Measurements from ENCODE around the gene CTAGE15. TPM values are rescaled to one million over a fixed set of nuclear protein-coding genes. Genes with fewer than 3 reads are reported as not detected.
"Not testable (repeated sequence)": the region's sequence is repeated elsewhere in the genome, so short reads cannot be mapped to it uniquely, and the experiment has no call there.

Gene CTAGE15
- total RNA-seq, 3 donors from 2014 or later, result 0.76 to 1.2 TPM; not detected in 1

- H3K36me3 ChIP-seq (ENCODE audit: low read depth); H3K4me3 ChIP-seq; H3K9me3 ChIP-seq; intact Hi-C loops (cut with DNase I, micrococcal nuclease); ATAC-seq; DNase-seq; H3K4me1 ChIP-seq (ENCODE audit: low read depth): not testable (repeated sequence)
Measured at GRCh38 chr7:143603549-143603948, 31.9 kb downstream of the CTAGE15 start.

- H3K36me3 ChIP-seq (ENCODE audit: low read depth); H3K4me3 ChIP-seq; ATAC-seq; H3K4me1 ChIP-seq (ENCODE audit: low read depth); intact Hi-C loops (cut with DNase I, micrococcal nuclease); H3K9me3 ChIP-seq; DNase-seq: not testable (repeated sequence)
Measured at GRCh38 chr7:143606088-143606487, 34.5 kb downstream of the CTAGE15 start.

DNA sequence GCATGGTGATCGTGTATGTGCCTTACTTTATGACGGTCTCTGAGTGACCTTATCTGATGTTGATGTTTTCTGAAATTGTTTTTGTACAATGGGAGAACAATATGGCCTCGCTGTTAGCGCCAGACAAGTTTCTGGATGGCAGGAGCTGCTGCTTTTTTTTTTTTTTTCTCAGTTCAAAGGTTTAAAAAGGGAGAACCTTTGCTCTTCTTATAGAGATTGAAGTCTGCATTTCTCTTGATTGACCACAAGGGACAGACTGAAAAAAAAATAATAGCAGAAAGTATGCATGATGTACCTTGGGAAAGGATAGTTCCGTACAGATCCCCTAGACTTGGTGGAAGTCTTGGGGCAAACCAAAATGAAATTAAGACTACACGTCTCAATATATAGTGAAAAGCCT, 43.9 kb downstream of the CTAGE15 start:
- H3K9me3 ChIP-seq; H3K4me1 ChIP-seq (ENCODE audit: low read depth); DNase-seq; H3K36me3 ChIP-seq (ENCODE audit: low read depth); intact Hi-C loops (cut with DNase I, micrococcal nuclease); H3K4me3 ChIP-seq: not testable (repeated sequence)
- ATAC-seq, result peak; percentile 42

DNA sequence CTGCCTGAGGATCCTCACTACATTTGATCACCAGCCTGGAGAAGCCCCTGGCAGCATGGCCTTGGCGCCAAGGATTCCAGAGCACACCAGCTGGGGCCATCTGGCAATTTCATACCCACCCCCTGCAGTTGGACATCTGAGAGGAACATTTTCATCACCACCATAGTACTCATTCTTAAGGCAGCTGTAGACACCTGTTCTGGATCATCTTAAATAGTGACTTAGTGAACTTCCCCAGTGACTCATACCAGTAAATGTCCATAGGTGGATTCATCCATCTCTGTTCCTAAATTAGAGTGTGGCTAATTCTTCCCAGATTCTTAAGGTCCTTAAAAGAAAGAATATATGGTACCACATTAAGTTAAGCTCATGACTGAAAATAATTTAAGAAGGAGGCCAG, 45.6 kb downstream of the CTAGE15 start:
- H3K9me3 ChIP-seq; H3K4me1 ChIP-seq (ENCODE audit: low read depth); H3K36me3 ChIP-seq (ENCODE audit: low read depth); ATAC-seq; H3K4me3 ChIP-seq; intact Hi-C loops (cut with DNase I, micrococcal nuclease); DNase-seq: not testable (repeated sequence)

DNA sequence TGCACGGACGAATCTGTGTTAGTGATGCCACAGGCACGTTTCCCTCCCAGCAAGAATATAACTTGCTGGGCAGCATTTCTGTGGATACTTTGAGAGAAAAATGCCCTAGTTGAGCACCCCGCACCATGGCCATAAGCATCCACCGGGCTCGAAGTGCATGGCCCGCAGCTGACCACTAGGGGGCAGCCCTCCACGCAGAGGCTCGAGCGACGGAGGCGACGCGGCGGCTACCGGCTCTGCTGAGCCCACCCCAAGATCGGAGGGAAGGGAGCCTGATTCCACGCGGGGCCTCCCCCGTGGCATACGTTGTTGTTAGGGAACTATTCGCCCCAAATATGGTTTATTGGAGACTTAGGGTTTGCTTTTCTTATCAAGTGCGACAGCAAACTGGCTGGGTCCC, 48.5 kb downstream of the CTAGE15 start:
- H3K4me3 ChIP-seq; DNase-seq; H3K9me3 ChIP-seq; H3K4me1 ChIP-seq (ENCODE audit: low read depth); intact Hi-C loops (cut with DNase I, micrococcal nuclease); H3K36me3 ChIP-seq (ENCODE audit: low read depth): not testable (repeated sequence)
- peak; percentile 76 for ATAC-seq

DNA sequence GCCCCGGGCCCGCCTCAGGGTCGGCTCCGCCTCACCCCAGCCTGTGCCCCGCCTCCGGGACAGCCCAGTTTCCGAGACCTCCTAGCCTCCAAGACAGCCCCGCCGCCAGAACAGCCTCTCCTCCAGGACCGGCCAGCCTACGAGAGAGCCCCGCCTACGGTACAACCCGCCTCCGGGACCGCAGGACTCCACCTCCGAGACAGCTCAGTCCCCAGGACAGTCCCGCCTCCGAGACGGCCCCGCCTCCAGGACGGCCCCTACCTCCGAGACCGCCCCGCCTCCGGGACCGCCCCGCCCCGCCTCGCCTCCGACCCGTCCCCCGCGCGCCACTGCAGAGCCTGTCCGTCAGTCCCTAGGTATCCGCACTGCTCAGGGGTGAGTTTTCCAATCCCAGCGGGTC, 49.0 kb downstream of the CTAGE15 start, which contains the start of gene TCAF2:
TSS of gene TCAF2 (plus strand) at position 329 of the 400 bp plus-strand sequence.
- H3K4me1 ChIP-seq (ENCODE audit: low read depth); intact Hi-C loops (cut with DNase I, micrococcal nuclease); H3K4me3 ChIP-seq; H3K36me3 ChIP-seq (ENCODE audit: low read depth); H3K9me3 ChIP-seq: not testable (repeated sequence)
- ATAC-seq, result peak; percentile 95
- DNase-seq, result peak in 2 of 3 donors; percentile 75 to 85

GRCh38 chr7:143621175-143621574, 49.6 kb downstream of the CTAGE15 start:
- H3K4me1 ChIP-seq (ENCODE audit: low read depth); intact Hi-C loops (cut with DNase I, micrococcal nuclease); DNase-seq; H3K9me3 ChIP-seq; H3K4me3 ChIP-seq; H3K36me3 ChIP-seq (ENCODE audit: low read depth): not testable (repeated sequence)
- peak; percentile 31 for ATAC-seq

GRCh38 chr7:143622130-143622529, 50.5 kb downstream of the CTAGE15 start:
- ATAC-seq, result peak; percentile 20
- H3K4me3 ChIP-seq; H3K36me3 ChIP-seq (ENCODE audit: low read depth); H3K4me1 ChIP-seq (ENCODE audit: low read depth); H3K9me3 ChIP-seq; DNase-seq; intact Hi-C loops (cut with DNase I, micrococcal nuclease): not testable (repeated sequence)

Other genes starting within 250 kb of the CTAGE15 start
- gene FAM131B, start 209.1 kb upstream of the CTAGE15 start, total RNA-seq, result 1 to 10 TPM in 2 of 3 donors, under 1 TPM in 1; 0.43 to 6.2 (median 1.6) TPM
- gene ZYX, start 190.5 kb upstream of the CTAGE15 start, total RNA-seq, result 100 to 1,000 TPM in 2 of 3 donors, 10 to 100 TPM in 1; 49.0 to 203 (median 109) TPM
- gene EPHA1, start 162.9 kb upstream of the CTAGE15 start, total RNA-seq, result 10 to 100 TPM in 2 of 3 donors, 1 to 10 TPM in 1; 9.1 to 19.6 (median 18.9) TPM
- under 1 TPM in 1 of 3 donors, not detected in 2; 0.32 TPM for gene TAS2R60, start 128.3 kb upstream of the CTAGE15 start, total RNA-seq
- under 1 TPM in 1 of 3 donors, not detected in 2; 0.34 TPM for gene TAS2R41, start 93.9 kb upstream of the CTAGE15 start, total RNA-seq
- 1 to 10 TPM; 1.3 to 4.1 (median 1.6) TPM for gene TCAF2, start 49.2 kb downstream of the CTAGE15 start, total RNA-seq
- under 1 TPM; 0.17 to 0.44 (median 0.29) TPM for gene CTAGE6, start 185.9 kb downstream of the CTAGE15 start, total RNA-seq

All from mucosa of descending colon (tissue), 3 donors.